PC-9 (cell line): ENCODE results near the gene TUBB4B. TPM values are rescaled to one million over a fixed set of nuclear protein-coding genes. Genes with fewer than 3 reads are reported as not detected.
A peak's percentile ranks its signal among the peaks of the same experiment; 100 is the strongest.
"Not testable (repeated sequence)": the region's sequence is repeated elsewhere in the genome, so short reads cannot be mapped to it uniquely, and the experiment has no call there.

ENCODE experiments used
- BruUV-seq: library from RNA; stranded (reverse); fragments of 400-500 nt; replicated peaks from 2 replicates; lab custom pipeline; 2021; lab: Mats Ljungman, UMichigan
- CTCF ChIA-PET: fragments of 300-600 bp; sonication (Branson Sonifier 250); formaldehyde crosslinking; loops from one replicate; lab custom pipeline; 2022; ENCODE audit warnings: antibody characterized with exemption; lab: Charles Lee
- POLR2A ChIA-PET: fragments of 300-600 bp; sonication (Branson Sonifier 250); formaldehyde crosslinking; loops from one replicate; lab custom pipeline; 2022; ENCODE audit warnings: antibody characterized with exemption; ENCODE audit not compliant: unreplicated experiment; lab: Charles Lee
- DNase-seq, 2 experiments: peaks; one replicate each; pipeline versions ENCODE4 v3.0.0 to v3.0.0-alpha.2; 2015 to 2022; ENCODE audit warnings: mixed read lengths in 1 of 2
- H2AFZ ChIP-seq: fragments of 200-600 bp; sonication (generic); 2 replicates; pipeline ENCODE4 v1.8.1; 2017; ENCODE audit warnings: antibody characterized with exemption
- H3F3A ChIP-seq: fragments of 200-600 bp; sonication (generic); 2 replicates; pipeline ENCODE4 v1.8.1; 2017; ENCODE audit warnings: antibody characterized with exemption, mild to moderate bottlenecking, low read depth; ENCODE audit not compliant: insufficient read depth
- H3K27ac ChIP-seq: fragments of 200-600 bp; sonication (generic); 2 replicates; pipeline ENCODE4 v1.6.1; 2016; ENCODE audit warnings: mixed run types
- H3K27me3 ChIP-seq: fragments of 200-600 bp; sonication (generic); 2 replicates; pipeline ENCODE4 v1.6.1; 2016; ENCODE audit warnings: low read depth, mixed run types; ENCODE audit not compliant: insufficient read depth
- H3K36me3 ChIP-seq: fragments of 200-600 bp; sonication (generic); 2 replicates; pipeline ENCODE4 v1.6.1; 2016; ENCODE audit warnings: low read depth, mixed run types
- H3K4me1 ChIP-seq: fragments of 200-600 bp; sonication (generic); replicated peaks from 2 replicates; pipeline ENCODE4 v1.6.1; 2016; ENCODE audit warnings: mixed run types; ENCODE audit not compliant: insufficient read depth
- H3K4me2 ChIP-seq: fragments of 200-600 bp; sonication (generic); 2 replicates; pipeline ENCODE4 v1.6.1; 2017; ENCODE audit warnings: mixed run types
- H3K4me3 ChIP-seq: fragments of 200-600 bp; sonication (generic); 2 replicates; pipeline ENCODE4 v1.6.1; 2016; ENCODE audit warnings: mixed run types
- H3K79me2 ChIP-seq: fragments of 200-600 bp; sonication (generic); 2 replicates; pipeline ENCODE4 v1.6.1; 2017; ENCODE audit warnings: low read depth, mixed run types
- H3K9me2 ChIP-seq: fragments of 200-600 bp; sonication (generic); 2 replicates; pipeline ENCODE4 v1.8.1; 2017; ENCODE audit warnings: mild to moderate bottlenecking; ENCODE audit not compliant: insufficient read depth
- H3K9me3 ChIP-seq: fragments of 200-600 bp; sonication (generic); 2 replicates; pipeline ENCODE4 v1.8.1; 2016; ENCODE audit warnings: low read depth; ENCODE audit not compliant: insufficient read depth
- H4K20me1 ChIP-seq: fragments of 200-600 bp; sonication (generic); 2 replicates; pipeline ENCODE4 v1.8.1; 2017; ENCODE audit not compliant: insufficient read depth
- EZH2 ChIP-seq: fragments of 200-600 bp; sonication (generic); IDR thresholded peaks from 2 replicates; pipeline ENCODE4 v1.8.0; 2017; ENCODE audit warnings: antibody characterized with exemption, low read depth
- intact Hi-C: fragments of 100-400 bp; cut with micrococcal nuclease; formaldehyde crosslinking; loops from one replicate; pipeline ENCODE4 v1.10.0; 2022; ENCODE audit not compliant: unreplicated experiment
- total RNA-seq: library from RNA; stranded (reverse); gene quantifications from 2 replicates; pipeline ENCODE4 v1.2.3, GENCODE V29; 2021
- TF ChIP-seq, protein P1 (sequence below): fragments of 200-600 bp; sonication (generic); conservative IDR thresholded peaks from 2 replicates; pipeline ENCODE4 v1.6.1; 2017; ENCODE audit warnings: mixed run types, antibody characterized with exemption, mild to moderate bottlenecking, moderate library complexity

TUBB4B gene
- total RNA-seq, 1 experiment from 2014 or later = 494 TPM

DNA sequence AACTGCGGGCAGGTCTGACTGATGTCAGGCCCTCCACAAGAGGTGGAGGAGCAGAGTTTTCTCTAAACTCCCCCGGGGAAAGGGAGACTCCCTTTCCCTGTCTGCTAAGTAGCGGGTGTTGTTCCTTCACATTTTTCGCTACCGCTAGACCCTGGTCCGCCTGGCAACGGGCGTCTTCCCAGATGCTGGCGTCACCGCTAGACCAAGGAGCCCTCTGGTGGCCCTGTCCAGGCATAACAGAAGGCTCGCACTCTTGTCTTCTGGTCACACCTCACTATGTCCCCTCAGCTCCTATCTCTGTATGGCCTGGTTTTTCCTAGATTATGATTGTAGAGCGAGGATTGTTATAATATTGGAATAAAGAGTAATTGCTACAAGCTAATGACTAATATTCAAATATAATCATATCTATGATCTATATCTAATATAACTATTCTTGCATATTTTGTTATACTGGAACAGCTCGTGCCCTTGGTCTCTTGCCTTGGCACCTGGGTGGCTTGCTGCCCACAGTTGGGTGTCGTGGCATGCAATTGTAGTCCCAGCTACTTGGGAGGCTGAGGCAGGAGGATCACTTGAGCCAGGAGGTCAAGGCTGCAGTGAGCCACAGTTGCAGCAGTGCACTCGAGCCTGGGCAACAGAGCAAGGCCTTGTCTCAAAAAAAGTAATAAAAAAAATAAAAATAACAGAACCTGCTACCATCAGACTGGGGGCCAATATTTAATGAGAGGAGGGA is 21.3 kb downstream of the TUBB4B start:
- H3K27ac ChIP-seq, intact Hi-C loops, POLR2A ChIA-PET: not testable (repeated sequence)

DNA sequence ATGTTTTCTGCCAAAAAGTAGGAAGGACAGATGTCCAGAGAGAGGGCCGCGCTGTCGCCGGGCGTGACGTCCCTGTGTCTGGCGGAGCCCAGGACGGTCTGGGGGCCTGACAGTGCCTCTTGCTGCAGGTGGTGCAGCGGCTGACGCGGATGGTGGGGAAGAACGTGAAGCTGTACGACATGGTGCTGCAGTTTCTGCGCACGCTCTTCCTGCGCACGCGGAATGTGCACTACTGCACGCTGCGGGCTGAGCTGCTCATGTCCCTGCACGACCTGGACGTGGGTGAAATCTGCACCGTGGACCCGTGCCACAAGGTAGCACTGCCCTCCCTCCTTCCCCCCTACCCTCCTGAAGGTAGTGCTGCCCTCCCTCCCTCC is 21.8 kb downstream of the TUBB4B start:
- no peaks in the 10 kb centered on the region for H3K27me3 ChIP-seq
- H3K79me2 ChIP-seq = no peaks in the 10 kb centered on the region
- no peaks in the 10 kb centered on the region; the same call in 1 of the 2 replicates for H4K20me1 ChIP-seq
- H3K4me2 ChIP-seq = no peak overlapping the region
- no peaks in the 10 kb centered on the region for H3K9me2 ChIP-seq
- no peak overlapping the region for H3K27ac ChIP-seq
- ChIA-PET CTCF (no interaction called here), POLR2A (no interaction called here)
- no peak overlapping the region for H2AFZ ChIP-seq
- H3K4me1 ChIP-seq = no peaks in the 10 kb centered on the region
- H3K4me3 ChIP-seq = no peak overlapping the region
- no peaks in the 10 kb centered on the region for H3K9me3 ChIP-seq
- H3F3A ChIP-seq = peaks cover 17% of the 10 kb centered on the region
- BruUV-seq = no TSS peak
- no peak for DNase-seq
- TF ChIP-seq, protein P1, sequence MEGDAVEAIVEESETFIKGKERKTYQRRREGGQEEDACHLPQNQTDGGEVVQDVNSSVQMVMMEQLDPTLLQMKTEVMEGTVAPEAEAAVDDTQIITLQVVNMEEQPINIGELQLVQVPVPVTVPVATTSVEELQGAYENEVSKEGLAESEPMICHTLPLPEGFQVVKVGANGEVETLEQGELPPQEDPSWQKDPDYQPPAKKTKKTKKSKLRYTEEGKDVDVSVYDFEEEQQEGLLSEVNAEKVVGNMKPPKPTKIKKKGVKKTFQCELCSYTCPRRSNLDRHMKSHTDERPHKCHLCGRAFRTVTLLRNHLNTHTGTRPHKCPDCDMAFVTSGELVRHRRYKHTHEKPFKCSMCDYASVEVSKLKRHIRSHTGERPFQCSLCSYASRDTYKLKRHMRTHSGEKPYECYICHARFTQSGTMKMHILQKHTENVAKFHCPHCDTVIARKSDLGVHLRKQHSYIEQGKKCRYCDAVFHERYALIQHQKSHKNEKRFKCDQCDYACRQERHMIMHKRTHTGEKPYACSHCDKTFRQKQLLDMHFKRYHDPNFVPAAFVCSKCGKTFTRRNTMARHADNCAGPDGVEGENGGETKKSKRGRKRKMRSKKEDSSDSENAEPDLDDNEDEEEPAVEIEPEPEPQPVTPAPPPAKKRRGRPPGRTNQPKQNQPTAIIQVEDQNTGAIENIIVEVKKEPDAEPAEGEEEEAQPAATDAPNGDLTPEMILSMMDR = no peak
- no peak for TF ChIP-seq EZH2
- H3K36me3 ChIP-seq = no peaks in the 10 kb centered on the region
- intact Hi-C loops = no loop called here

More for the DNA sequence above, 21.3 kb downstream of the TUBB4B start:
- H2AFZ ChIP-seq, H3K9me2 ChIP-seq, H3K9me3 ChIP-seq, H3K4me2 ChIP-seq, H3K36me3 ChIP-seq, H3K4me1 ChIP-seq, H3K4me3 ChIP-seq, BruUV-seq, H3K79me2 ChIP-seq, H3K27me3 ChIP-seq, H4K20me1 ChIP-seq: not testable (repeated sequence)
- peaks cover 17% of the 10 kb centered on the region for H3F3A ChIP-seq
- CTCF ChIA-PET = interaction anchor here (0.6 to 0.8 kb wide), 2 partner anchors 26 to 139 kb away, joined by 3 to 9 read pairs; no protein-coding TSS in a partner anchor
- TF ChIP-seq, protein P1 = peak; percentile 58
- peak in 1 of 2 experiments; percentile 43 for DNase-seq

DNA sequence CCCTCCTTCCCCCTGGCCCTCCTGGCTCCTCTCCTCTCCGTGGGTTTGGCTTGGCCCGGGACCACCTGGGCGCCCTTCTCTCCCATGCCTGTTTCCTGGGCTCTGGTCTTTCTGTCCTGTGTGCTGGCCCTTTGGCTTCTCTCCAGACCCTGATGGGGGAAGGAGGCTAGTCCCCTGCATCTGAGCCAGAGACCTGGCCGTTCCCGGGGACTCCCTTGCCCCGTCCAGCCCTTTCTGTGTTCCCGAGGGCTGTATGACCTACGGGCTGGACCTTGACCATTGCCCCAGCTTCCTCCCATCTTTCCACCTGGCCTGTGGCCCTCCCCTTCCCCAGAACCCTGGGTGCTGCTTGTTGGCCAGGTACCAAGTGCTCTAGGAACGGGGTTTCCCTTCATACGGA is 22.4 kb downstream of the TUBB4B start:
- BruUV-seq = no TSS peak
- H3K9me3 ChIP-seq = no peaks in the 10 kb centered on the region

More for the DNA sequence above, 22.4 kb downstream of the TUBB4B start:
- H3K27ac ChIP-seq = no peak overlapping the region
- H3K4me2 ChIP-seq = no peak overlapping the region
- intact Hi-C loops = no loop called here
- H3K79me2 ChIP-seq = no peaks in the 10 kb centered on the region
- no peak overlapping the region for H3K4me3 ChIP-seq
- no peaks in the 10 kb centered on the region for H3K36me3 ChIP-seq
- H4K20me1 ChIP-seq = no peaks in the 10 kb centered on the region; the same call in 1 of the 2 replicates
- no peaks in the 10 kb centered on the region for H3K27me3 ChIP-seq
- no peak for DNase-seq
- no peaks in the 10 kb centered on the region for H3K4me1 ChIP-seq
- POLR2A ChIA-PET = no interaction called here
- CTCF ChIA-PET = no interaction called here
- no peak overlapping the region for H2AFZ ChIP-seq
- TF ChIP-seq, protein P1 = no peak
- TF ChIP-seq EZH2 = no peak
- H3K9me2 ChIP-seq = no peaks in the 10 kb centered on the region
- peaks cover 17% of the 10 kb centered on the region for H3F3A ChIP-seq
